Mesenchymal stem cell (in vitro differentiated cells and primary cell): ENCODE results near the gene CTSD.

Experiments used
- DNase-seq: peaks from one replicate; pipeline ENCODE4 v3.0.0-alpha.2; 2013
- H2AFZ ChIP-seq: one replicate; pipeline ENCODE4 v1.6.1; 2013; ENCODE audit warnings: low read depth, mild to moderate bottlenecking, control low read depth, inconsistent platforms, low read length, moderate library complexity
- H2AK5ac ChIP-seq: 2 replicates; pipeline ENCODE4 v1.6.1; 2013; ENCODE audit warnings: low read length, moderate library complexity, mild to moderate bottlenecking, inconsistent platforms; ENCODE audit not compliant: severe bottlenecking
- H2BK120ac ChIP-seq: one replicate; pipeline ENCODE4 v1.6.1; 2013; ENCODE audit warnings: low read depth, mild to moderate bottlenecking, inconsistent platforms, low read length, moderate library complexity
- H2BK12ac ChIP-seq, 2 experiments: one replicate each; pipeline ENCODE4 v1.6.1; 2013; ENCODE audit warnings: inconsistent platforms in 2 of 2, low read length in 2 of 2, mild to moderate bottlenecking in 2 of 2, moderate library complexity in 2 of 2, control low read depth in 1 of 2
- H2BK15ac ChIP-seq: one replicate; pipeline ENCODE4 v1.6.1; 2013; ENCODE audit warnings: mild to moderate bottlenecking, low read depth, inconsistent platforms; ENCODE audit not compliant: poor library complexity, severe bottlenecking
- H2BK5ac ChIP-seq: 2 replicates; pipeline ENCODE4 v1.6.1; 2013; ENCODE audit warnings: low read depth, mild to moderate bottlenecking, low read length, control low read depth, inconsistent platforms; ENCODE audit not compliant: poor library complexity, severe bottlenecking
- H3K14ac ChIP-seq, 2 experiments: one replicate each; pipeline ENCODE4 v1.6.1; 2013; ENCODE audit warnings: inconsistent platforms in 2 of 2, low read length in 2 of 2, control low read depth in 1 of 2, mild to moderate bottlenecking in 1 of 2, moderate library complexity in 1 of 2
- H3K18ac ChIP-seq, 2 experiments: one replicate each; pipeline ENCODE4 v1.6.1; 2013; ENCODE audit warnings: inconsistent platforms in 2 of 2, low read length in 2 of 2, control low read depth in 1 of 2, low read depth in 1 of 2, mild to moderate bottlenecking in 1 of 2
- H3K23ac ChIP-seq, 2 experiments: one replicate each; pipeline ENCODE4 v1.6.1; 2013; ENCODE audit warnings: inconsistent platforms in 2 of 2, low read length in 2 of 2, mild to moderate bottlenecking in 2 of 2, moderate library complexity in 2 of 2, control low read depth in 1 of 2
- H3K27ac ChIP-seq: 2 replicates; pipeline ENCODE4 v1.5.1; 2013; ENCODE audit warnings: mild to moderate bottlenecking, moderate library complexity, low read length, control low read depth, inconsistent platforms; ENCODE audit not compliant: poor library complexity, severe bottlenecking
- H3K27me3 ChIP-seq, 2 experiments: 2 replicates each; pipeline versions ENCODE4 v1.6.1 to v1.7.0; 2013; ENCODE audit warnings: low read length in 2 of 2, mild to moderate bottlenecking in 2 of 2, moderate library complexity in 2 of 2, control low read depth in 1 of 2, inconsistent platforms in 1 of 2; ENCODE audit not compliant: control insufficient read depth in 1 of 2, insufficient read depth in 1 of 2
- H3K36me3 ChIP-seq, 2 experiments: 2 replicates each; pipeline versions ENCODE4 v1.6.1 to v1.7.0; 2013; ENCODE audit warnings: low read length in 2 of 2, control low read depth in 1 of 2, inconsistent platforms in 1 of 2, low read depth in 1 of 2, mild to moderate bottlenecking in 1 of 2; ENCODE audit not compliant: insufficient read depth in 2 of 2, control insufficient read depth in 1 of 2
- H3K4ac ChIP-seq, 2 experiments: one replicate each; pipeline ENCODE4 v1.6.1; 2013; ENCODE audit warnings: inconsistent platforms in 2 of 2, low read length in 2 of 2, mild to moderate bottlenecking in 2 of 2, moderate library complexity in 2 of 2, control low read depth in 1 of 2, low read depth in 1 of 2
- H3K4me1 ChIP-seq: 2 replicates; pipeline ENCODE4 v1.6.1; 2013; ENCODE audit warnings: low read depth, low read length, control low read depth; ENCODE audit not compliant: control insufficient read depth, insufficient read depth
- H3K4me2 ChIP-seq: 2 replicates; pipeline ENCODE4 v1.6.1; 2013; ENCODE audit warnings: low read length, mild to moderate bottlenecking, inconsistent platforms; ENCODE audit not compliant: poor library complexity, severe bottlenecking
- H3K4me3 ChIP-seq, 2 experiments: 2 replicates each; pipeline versions ENCODE4 v1.5.1 to v1.7.0; 2013; ENCODE audit warnings: low read length in 2 of 2, mild to moderate bottlenecking in 2 of 2, control low read depth in 1 of 2, low read depth in 1 of 2; ENCODE audit not compliant: insufficient read depth in 1 of 2
- H3K79me1 ChIP-seq: replicated peaks from 2 replicates; pipeline ENCODE4 v1.6.1; 2013; ENCODE audit warnings: mild to moderate bottlenecking, control low read depth, low read length, inconsistent platforms; ENCODE audit not compliant: poor library complexity, severe bottlenecking
- H3K9ac ChIP-seq: 2 replicates; pipeline ENCODE4 v1.7.0; 2013; ENCODE audit warnings: mild to moderate bottlenecking, low read length, moderate library complexity
- H3K9me3 ChIP-seq: 2 replicates; pipeline ENCODE4 v1.7.0; 2013; ENCODE audit warnings: mild to moderate bottlenecking, low read length; ENCODE audit not compliant: control insufficient read depth
- H4K8ac ChIP-seq: one replicate; pipeline ENCODE4 v1.6.1; 2013; ENCODE audit warnings: inconsistent platforms, mild to moderate bottlenecking, low read length, moderate library complexity
- H4K91ac ChIP-seq: one replicate; pipeline ENCODE4 v1.6.1; 2013; ENCODE audit warnings: mild to moderate bottlenecking, low read length, inconsistent platforms
- WGBS: methylation state at CpG from one replicate; pipeline ENCODE4 v1.1.7; 2013; ENCODE audit warnings: mixed read lengths; 5-methylcytosine and 5-hydroxymethylcytosine counted together

CTSD gene

GRCh38 chr11:1779806-1780699 is 16.3 kb upstream of the CTSD start:
- no peak for DNase-seq
- peak overlapping the region in 1 of 2 experiments; percentile 67 for H2BK12ac ChIP-seq
- H2BK5ac ChIP-seq, result no peak overlapping the region
- no peak overlapping the region for H2AFZ ChIP-seq
- no peak overlapping the region for H4K8ac ChIP-seq
- no peak overlapping the region for H2BK120ac ChIP-seq
- no peaks in the 10 kb centered on the region for H3K79me1 ChIP-seq
- H3K18ac ChIP-seq, result no peak overlapping the region
- no peak overlapping the region for H3K9ac ChIP-seq
- H3K4me2 ChIP-seq, result no peak overlapping the region
- H3K23ac ChIP-seq, result no peak overlapping the region
- H2BK15ac ChIP-seq, result peak overlapping the region; percentile 30
- H3K4me1 ChIP-seq, result peaks cover 42% of the 10 kb centered on the region
- peak overlapping the region in 1 of 2 experiments; percentile 47 for H3K4ac ChIP-seq
- no peak overlapping the region for H3K14ac ChIP-seq
- H3K4me3 ChIP-seq, result no peak overlapping the region
- peak overlapping the region; percentile 87 for H4K91ac ChIP-seq
- no peaks in the 10 kb centered on the region for H3K9me3 ChIP-seq
- no peak overlapping the region for H3K27ac ChIP-seq
- WGBS, result 94% methylated on average over 34 of the region's 34 CpGs
- H2AK5ac ChIP-seq, result no peak overlapping the region
- H3K36me3 ChIP-seq, result no peaks in the 10 kb centered on the region
- H3K27me3 ChIP-seq, result peaks cover 0 to 21% of the 10 kb centered on the region in 2 experiments

- Histone ChIP-seq H3K4me2 (no peak overlapping the region), H3K9ac (no peak overlapping the region), H3K27ac (no peak overlapping the region), H2BK5ac (no peak overlapping the region), H3K14ac (no peak overlapping the region), H3K4me1 (peaks cover 42% of the 10 kb centered on the region), H3K18ac (no peak overlapping the region), H3K27me3 (peaks cover 0 to 18% of the 10 kb centered on the region in 2 experiments), H3K23ac (no peak overlapping the region), H3K36me3 (no peaks in the 10 kb centered on the region), H2BK120ac (no peak overlapping the region), H3K79me1 (no peaks in the 10 kb centered on the region), H2AK5ac (no peak overlapping the region), H2AFZ (no peak overlapping the region), H3K9me3 (no peaks in the 10 kb centered on the region), H2BK12ac (peak overlapping the region in 1 of 2 experiments; percentile 4), H3K4me3 (no peak overlapping the region), H4K8ac (no peak overlapping the region), H2BK15ac (peak overlapping the region; percentile 60), H4K91ac (peak overlapping the region; percentile 73), H3K4ac (no peak overlapping the region)
- no peak for DNase-seq
- WGBS, result 87% methylated on average over 17 of the region's 17 CpGs
Measured at GRCh38 chr11:1779034-1779805, 15.5 kb upstream of the CTSD start.

GRCh38 chr11:1778141-1778911 is 14.6 kb upstream of the CTSD start:
- H3K23ac ChIP-seq, result no peak overlapping the region
- no peak for DNase-seq

More at GRCh38 chr11:1778141-1778911, 14.6 kb upstream of the CTSD start:
- peak overlapping the region; percentile 77 for H2BK15ac ChIP-seq
- H3K79me1 ChIP-seq, result no peaks in the 10 kb centered on the region
- peaks cover 42% of the 10 kb centered on the region for H3K4me1 ChIP-seq
- H3K27ac ChIP-seq, result no peak overlapping the region
- peak overlapping the region; percentile 40 for H2AK5ac ChIP-seq
- no peaks in the 10 kb centered on the region for H3K36me3 ChIP-seq
- H3K14ac ChIP-seq, result no peak overlapping the region
- peaks cover 0 to 16% of the 10 kb centered on the region in 2 experiments for H3K27me3 ChIP-seq
- H2AFZ ChIP-seq, result no peak overlapping the region
- H3K9ac ChIP-seq, result no peak overlapping the region
- H3K9me3 ChIP-seq, result no peaks in the 10 kb centered on the region
- H4K8ac ChIP-seq, result no peak overlapping the region
- H3K18ac ChIP-seq, result peak overlapping the region; percentile 14 to 49
- no peak overlapping the region for H2BK5ac ChIP-seq
- 90% methylated on average over 14 of the region's 14 CpGs for WGBS
- peak overlapping the region; percentile 70 to 75 for H2BK12ac ChIP-seq
- peak overlapping the region; percentile 73 for H4K91ac ChIP-seq
- no peak overlapping the region for H3K4me2 ChIP-seq
- H3K4me3 ChIP-seq, result no peak overlapping the region
- H3K4ac ChIP-seq, result peak overlapping the region in 1 of 2 experiments; percentile 18
- peak overlapping the region; percentile 45 for H2BK120ac ChIP-seq
